LNCAP (cell line): ENCODE results near the gene KRTAP4-5.

ENCODE experiments used
- CTCF ChIP-seq: fragments of 450-650 bp; IDR thresholded peaks from 2 replicates; pipeline ENCODE4 v1.5.1; 2017; ENCODE audit warnings: mild to moderate bottlenecking

Gene KRTAP4-5

GRCh38 chr17:41141361-41141760 is 8.3 kb downstream of the KRTAP4-5 start:
- TF ChIP-seq CTCF, result no peak

DNA sequence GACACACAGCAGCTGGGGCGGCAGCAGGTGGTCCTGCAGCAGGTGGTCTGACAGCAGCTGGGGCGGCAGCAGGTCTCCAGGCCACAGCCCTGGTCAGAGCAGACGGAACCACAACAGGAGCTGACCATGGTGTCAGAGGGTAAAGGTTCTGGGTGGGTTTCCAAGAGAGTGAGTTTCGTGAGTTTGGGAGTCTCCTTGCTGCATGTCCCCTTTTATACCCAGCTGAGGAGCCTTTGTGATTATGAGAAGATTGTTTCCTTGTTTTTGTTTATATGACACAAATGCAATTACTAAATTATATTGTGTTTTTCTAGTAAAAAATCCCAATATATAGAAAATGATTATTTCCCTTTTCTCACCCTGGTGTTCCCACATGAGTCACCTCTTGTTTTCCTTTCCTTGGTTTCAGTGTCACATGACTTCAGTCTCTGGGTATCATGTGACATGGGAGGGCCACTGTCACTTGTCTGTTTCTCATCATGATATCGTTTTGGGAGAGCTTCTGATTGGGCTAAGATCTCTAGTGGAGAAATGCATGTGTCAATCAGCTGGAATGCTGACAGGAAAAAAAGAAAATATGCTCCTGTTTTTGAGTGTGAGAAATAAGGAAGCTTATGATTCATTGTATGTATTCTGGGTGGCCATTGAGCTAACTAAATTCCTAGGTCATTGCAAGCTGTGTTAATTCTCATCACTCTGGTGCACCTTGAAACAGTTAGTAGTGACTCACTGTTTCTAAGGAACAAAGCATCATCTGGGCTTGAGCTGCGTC is 9.1 kb downstream of the KRTAP4-5 start, which contains the start of gene KRTAP4-6:
Gene KRTAP4-6 (minus strand): TSS at position 185 of the 772 bp plus-strand sequence. CDS start 57 bp downstream, at position 128.
- TF ChIP-seq CTCF, result no peak

DNA sequence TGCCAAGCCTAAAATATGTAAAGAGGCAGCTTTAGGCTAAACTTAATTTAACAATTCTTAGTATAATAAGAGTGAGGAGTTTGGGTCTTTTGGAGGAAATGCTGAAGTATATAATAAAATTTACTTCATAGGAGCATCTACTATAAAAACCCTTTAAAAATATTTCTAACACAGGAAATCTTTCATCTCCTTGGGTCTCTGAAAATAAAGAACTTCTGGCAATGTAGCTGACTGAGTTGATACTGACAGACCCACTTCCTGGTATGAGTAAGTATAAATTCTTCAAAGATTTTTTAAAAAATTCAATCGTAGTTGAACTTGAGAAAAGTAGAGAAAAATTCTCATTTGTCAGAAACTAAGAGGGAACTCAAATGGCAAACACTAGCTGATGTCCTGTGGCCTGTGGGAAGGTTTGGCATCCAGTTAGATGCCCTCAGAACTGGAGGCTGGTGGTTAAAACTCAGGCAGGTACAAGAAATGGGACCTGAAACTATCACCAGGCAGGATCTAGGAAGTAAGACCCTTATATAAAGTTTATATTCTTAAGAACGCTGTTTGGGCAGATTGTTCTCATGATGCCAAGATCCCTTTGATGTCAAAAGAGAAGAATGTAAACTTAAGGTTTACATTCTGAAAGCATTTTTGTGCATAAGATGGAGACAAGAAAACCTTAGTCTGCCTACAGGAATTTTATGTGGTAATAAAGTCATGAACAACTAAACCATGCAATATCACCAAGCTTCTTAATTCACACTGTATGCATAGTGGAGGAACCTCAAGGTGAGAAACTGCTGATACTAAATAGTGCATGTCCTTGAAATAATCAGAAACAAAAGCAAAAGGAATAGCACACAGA is 15.5 kb downstream of the KRTAP4-5 start:
- no peak for TF ChIP-seq CTCF

- no peak for TF ChIP-seq CTCF
These were observed 17.6 kb downstream of the KRTAP4-5 start for GRCh38 chr17:41131979-41132378.

DNA sequence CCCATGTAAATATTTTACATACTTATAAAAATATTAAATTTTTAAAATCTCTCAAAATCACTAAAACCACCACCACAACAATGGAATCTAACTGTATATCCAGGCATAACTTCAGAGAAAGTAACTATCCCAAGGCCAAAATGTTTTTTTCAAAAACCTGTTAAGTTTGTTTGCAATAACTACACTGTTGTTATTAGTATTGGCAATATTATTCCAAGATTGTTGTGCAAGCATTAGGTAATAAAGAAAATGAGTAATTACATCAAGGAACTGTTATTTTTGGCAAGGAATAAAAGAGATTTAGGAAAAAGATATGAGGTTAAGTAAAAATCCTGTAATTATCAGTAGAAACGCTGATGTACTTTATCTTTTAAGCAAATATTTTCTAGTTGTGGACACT is 22.3 kb downstream of the KRTAP4-5 start:
- TF ChIP-seq CTCF, result no peak

DNA sequence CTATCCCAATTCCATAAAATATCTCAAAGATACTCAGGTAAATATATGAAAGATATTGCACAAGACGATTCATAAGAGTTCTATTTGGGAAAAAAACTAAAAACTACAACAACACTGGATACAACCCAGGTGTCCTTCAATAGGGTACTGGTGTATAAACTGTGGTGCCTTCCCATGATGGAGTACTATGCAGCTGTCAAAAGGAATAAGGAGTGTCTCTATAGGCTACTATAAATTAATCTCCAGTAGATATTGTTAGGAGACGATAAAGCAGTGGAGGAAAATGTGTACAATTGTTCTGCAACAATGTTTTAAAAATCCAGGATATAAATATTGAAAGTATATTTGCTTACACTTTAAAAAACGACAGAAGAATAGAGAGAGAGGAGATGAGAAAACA is 23.2 kb downstream of the KRTAP4-5 start:
- no peak for TF ChIP-seq CTCF

DNA sequence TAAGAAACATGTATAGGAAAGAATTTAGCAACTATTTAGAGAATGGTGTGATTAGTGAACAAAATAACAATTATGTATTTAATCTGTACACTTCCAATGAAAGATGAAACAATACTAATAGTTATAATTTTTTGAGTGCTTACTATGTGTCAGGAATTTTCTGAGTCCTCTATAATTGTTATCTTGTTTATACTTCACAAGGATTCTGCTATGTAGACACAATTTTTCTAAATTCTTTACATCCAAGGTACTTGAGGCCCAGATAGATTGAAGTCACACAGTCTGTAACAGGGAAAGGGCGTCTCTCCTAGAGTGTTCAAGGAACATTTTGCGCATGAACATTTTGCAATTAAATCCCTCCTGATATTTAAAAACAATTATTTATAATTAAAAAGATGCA is 24.6 kb downstream of the KRTAP4-5 start:
- no peak for TF ChIP-seq CTCF
